ENCODE measurements around the gene ELAVL2.

DNA sequence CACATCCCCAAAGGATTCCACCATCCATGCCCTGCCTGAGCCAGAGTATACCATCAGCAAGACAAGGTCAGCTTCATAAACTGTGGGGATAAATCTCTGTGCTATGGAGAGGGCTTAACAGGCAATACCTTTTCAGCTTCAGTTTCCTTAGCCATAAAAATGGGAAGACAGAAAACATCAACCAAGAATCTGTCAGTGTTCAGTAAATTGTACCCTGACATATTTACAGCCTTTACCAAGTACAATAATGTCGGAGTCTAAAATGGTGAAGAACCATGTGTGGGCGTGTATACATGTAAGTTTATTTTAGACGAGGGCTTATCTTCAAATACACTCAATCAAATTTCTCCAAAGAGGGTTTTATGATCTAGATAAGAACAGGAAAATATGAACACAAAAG is 94.7 kb downstream of the ELAVL2 start:
- TF ChIP-seq, protein P1, sequence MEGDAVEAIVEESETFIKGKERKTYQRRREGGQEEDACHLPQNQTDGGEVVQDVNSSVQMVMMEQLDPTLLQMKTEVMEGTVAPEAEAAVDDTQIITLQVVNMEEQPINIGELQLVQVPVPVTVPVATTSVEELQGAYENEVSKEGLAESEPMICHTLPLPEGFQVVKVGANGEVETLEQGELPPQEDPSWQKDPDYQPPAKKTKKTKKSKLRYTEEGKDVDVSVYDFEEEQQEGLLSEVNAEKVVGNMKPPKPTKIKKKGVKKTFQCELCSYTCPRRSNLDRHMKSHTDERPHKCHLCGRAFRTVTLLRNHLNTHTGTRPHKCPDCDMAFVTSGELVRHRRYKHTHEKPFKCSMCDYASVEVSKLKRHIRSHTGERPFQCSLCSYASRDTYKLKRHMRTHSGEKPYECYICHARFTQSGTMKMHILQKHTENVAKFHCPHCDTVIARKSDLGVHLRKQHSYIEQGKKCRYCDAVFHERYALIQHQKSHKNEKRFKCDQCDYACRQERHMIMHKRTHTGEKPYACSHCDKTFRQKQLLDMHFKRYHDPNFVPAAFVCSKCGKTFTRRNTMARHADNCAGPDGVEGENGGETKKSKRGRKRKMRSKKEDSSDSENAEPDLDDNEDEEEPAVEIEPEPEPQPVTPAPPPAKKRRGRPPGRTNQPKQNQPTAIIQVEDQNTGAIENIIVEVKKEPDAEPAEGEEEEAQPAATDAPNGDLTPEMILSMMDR (IDR thresholded peaks at IDR 0.05): no peak
- no peak for TF ChIP-seq ZFX (IDR thresholded peaks at IDR 0.05; ENCODE audit: borderline replicate concordance)

Data from 22Rv1 (cell line).